GM12864 (cell line): ENCODE results near the gene ACAA1.

Experiments used
- DNase-seq: peaks from one replicate; pipeline ENCODE4 v3.0.0-alpha.2; 2011; ENCODE audit warnings: low read depth
- H3K4me3 ChIP-seq: 2 replicates; pipeline ENCODE4 v1.5.1; 2011; ENCODE audit warnings: mild to moderate bottlenecking, low read depth, low read length, control low read depth
- CTCF ChIP-seq: IDR thresholded peaks from 2 replicates; pipeline ENCODE4 v1.5.1; 2011; ENCODE audit warnings: low read depth, mild to moderate bottlenecking, moderate library complexity, low read length, control low read depth, inconsistent platforms; ENCODE audit errors: missing control alignments

The ACAA1 gene

GRCh38 chr3:38154033-38154494 lies 17.1 kb upstream of the ACAA1 start:
- H3K4me3 ChIP-seq = no peak overlapping the region
- no peak for TF ChIP-seq CTCF
- DNase-seq = no peak

GRCh38 chr3:38153221-38153620 lies 16.3 kb upstream of the ACAA1 start:
- no peak for TF ChIP-seq CTCF
- H3K4me3 ChIP-seq = no peak overlapping the region
- DNase-seq = no peak

- TF ChIP-seq CTCF = no peak
- DNase-seq = no peak
- H3K4me3 ChIP-seq = no peak overlapping the region
These were observed 15.7 kb upstream of the ACAA1 start for GRCh38 chr3:38152609-38153008.

GRCh38 chr3:38151667-38152265 lies 14.8 kb upstream of the ACAA1 start:
- H3K4me3 ChIP-seq = no peak overlapping the region
- no peak for DNase-seq
- TF ChIP-seq CTCF = no peak

- no peak for DNase-seq
- peak; percentile 23 for TF ChIP-seq CTCF
These were observed 14.0 kb upstream of the ACAA1 start for GRCh38 chr3:38150780-38151528.

GRCh38 chr3:38149708-38150107 lies 12.8 kb upstream of the ACAA1 start:
- H3K4me3 ChIP-seq = no peak overlapping the region
- DNase-seq = no peak
- TF ChIP-seq CTCF = no peak

More at GRCh38 chr3:38150780-38151528, 14.0 kb upstream of the ACAA1 start:
- H3K4me3 ChIP-seq = no peak overlapping the region
